NCI-H446 treated with DMSO at 0.1 percent for 48 hours (cell line): ENCODE results near the gene SORBS1.

Source experiments
- DNase-seq: peaks from one replicate; lab custom pipeline; 2025; lab: John Stamatoyannopoulos, UW

SORBS1 gene

DNA sequence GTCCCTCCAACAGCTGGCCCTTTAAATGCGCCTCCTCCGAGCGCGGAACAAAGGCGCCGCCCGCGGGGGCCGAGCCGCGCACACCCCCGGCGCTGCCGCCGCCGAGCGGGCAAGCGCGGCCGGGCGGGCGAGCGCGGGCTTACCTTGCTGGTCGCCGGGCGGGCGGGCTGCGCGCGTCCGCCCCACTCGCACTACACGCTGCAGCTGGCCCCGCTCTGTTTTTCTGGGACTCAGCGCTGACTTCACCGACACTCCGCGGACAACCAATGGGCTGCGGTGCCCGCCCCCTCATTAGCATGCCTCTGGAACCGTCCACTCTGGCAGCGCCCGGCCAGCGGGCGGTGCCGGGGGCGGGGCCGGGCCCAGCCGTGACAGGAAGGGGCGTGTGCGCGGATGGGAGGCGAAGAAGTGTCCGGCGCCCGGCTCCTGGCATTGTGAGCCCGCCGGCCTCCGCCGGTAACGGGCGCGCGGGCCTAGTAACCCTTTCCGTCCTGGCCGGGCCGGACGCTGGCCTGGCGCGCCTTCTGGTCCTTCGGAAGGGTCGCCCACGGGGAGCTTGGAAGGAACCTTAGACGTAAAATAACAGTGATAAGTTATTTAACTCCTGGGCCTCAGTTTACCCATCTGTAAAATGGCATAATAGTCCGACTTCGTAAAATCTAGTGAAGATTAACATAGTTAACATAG is at the start of gene SORBS1:
TSS of gene SORBS1 (minus strand) at position 195 of the 687 bp plus-strand sequence. CDS start 120,236 bp downstream, outside the sequence.
- DNase-seq: peak; percentile 78

DNA sequence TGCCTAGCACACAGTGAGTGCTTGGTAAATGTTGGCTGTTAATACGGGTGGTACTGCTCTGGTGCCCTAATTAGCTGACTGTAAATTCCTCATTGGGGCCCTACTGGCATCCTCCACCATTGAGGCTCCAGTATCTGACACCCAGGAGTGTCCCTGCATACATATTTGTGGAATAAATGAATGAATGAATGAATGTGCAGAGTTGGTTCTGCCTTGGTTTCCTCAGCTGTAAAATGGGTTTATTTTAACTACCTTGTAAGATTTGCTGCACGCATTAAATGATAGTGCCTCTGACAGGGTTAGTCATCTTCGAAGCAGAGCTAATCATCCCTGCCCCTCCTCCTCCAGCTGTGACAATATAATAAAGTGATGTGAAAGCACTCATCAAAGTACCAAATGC is 49.6 kb upstream of the SORBS1 start:
- no peak for DNase-seq

DNA sequence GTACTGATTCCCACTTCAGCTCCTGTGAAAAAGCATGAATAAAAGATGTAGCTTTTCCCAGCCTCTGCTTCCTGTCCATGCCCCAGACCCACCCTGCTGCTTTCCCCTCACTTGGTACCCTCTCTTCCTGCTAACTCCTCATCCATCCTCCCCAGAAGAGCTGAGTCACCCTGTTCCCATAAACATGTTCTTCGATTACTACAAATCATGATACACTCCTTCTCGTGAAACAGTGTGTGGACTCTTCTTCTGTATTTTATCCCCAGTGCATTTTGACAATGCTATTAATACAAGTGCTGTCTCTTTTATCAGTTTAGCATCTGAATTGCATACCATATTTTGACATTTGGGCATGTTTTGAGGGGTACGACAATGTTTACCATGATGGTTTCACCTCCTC is 45.8 kb upstream of the SORBS1 start:
- DNase-seq: no peak

DNA sequence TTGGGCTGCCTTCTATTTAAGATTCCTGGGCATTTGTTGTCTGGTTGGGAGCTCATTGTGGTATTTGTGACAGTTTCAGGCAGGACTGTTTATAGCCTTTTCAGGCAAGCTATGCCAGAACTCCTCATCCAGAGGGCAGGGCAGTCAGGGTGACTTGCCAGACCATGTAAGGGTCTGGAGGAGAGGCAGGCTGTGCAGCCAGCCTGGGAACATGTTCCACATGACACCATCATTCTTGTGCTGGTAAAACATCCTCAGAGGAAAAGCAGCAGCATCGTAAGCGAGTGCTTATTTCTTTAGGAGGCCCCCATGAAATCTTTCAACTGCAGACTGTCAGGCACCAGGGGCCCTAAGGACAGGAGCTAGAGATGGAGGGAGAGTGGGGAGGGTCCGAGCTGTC is 44.0 kb upstream of the SORBS1 start:
- DNase-seq: no peak

DNA sequence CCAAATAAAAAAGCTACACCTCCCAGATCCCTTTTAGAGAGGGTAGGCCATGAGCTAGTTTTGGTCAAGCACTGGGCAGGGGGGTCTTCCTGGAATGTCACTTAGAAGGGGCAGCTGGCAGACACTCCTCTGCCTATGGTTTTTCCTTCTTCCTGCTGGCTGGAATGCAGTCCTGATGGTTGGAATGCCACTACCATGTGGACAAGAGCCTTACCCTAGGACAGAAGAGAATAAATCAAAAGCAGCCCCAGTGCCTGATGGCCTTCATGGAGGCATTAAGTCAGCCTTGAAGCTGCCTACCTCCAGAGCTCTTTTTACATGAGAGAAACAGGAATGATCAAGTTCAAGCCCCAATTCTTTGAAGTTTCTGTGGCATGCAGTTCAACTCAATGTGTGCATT is 43.5 kb upstream of the SORBS1 start:
- DNase-seq: no peak

DNA sequence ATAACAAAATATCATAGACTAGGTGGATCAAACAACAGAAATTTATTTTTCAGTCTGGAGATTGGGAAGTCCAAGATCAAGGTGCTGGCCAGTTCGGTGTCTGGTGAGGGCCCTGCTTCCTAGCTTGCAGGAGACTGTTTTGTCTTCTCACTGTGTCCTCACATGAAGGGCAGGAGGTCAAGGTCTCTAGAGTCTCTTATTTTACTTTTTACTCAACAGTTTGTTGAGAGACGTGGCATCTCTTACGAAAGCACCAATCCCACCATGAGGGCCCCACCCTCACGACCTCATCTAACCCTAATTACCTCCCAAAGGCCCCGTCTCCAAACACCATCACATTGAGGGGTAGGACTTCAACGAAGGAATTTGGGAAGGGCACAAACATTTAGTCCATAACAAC is 41.2 kb upstream of the SORBS1 start:
- DNase-seq: no peak

DNA sequence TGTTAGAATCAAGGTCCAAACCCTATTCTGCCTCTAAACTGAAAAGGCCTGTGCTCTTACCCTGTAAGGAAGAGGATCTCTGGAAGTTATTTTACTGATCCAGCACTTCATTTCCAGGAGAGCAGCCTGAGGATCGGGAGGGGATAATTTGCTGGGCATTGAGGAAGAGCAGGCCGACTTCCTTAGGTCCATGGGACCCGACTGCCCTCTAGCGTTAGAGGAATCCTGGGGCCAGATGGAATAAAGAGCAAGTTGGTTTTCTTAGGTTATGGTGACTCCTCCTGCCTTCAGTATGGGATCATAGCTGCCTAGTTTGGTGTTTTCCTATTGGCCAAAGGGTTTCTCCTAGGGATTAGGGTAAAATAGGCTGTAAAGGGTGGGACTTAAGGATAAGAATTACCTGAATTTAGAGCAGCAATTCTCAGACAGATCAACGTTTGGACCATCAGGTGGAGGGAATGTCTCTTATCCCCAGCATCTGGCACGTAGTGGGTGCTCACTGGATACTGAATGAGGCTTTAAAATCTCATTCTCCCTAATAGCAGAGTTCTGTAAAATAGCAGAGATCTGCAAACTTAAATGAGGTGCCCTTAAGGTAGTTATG is 40.0 kb upstream of the SORBS1 start:
- DNase-seq: peak; percentile 47

DNA sequence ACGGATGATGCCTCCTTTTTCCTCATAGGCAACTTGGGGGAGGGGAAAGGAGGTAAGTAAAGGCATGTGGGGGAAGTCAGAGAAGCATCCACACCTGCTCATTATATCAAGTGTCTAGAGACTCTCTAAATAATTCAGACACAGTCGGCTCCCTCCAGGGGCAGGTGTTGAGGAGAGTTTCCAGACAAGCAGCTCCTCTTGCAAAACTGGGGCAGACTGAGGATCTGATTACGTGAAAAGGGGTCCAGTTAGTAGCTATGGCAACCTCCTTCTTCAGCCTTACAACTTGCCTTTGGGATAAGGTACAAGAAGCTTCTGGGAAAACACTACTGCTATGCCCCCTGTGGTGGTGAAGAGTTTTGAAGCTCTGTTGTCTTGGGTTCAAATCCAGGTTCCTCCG is 39.0 kb upstream of the SORBS1 start:
- no peak for DNase-seq

DNA sequence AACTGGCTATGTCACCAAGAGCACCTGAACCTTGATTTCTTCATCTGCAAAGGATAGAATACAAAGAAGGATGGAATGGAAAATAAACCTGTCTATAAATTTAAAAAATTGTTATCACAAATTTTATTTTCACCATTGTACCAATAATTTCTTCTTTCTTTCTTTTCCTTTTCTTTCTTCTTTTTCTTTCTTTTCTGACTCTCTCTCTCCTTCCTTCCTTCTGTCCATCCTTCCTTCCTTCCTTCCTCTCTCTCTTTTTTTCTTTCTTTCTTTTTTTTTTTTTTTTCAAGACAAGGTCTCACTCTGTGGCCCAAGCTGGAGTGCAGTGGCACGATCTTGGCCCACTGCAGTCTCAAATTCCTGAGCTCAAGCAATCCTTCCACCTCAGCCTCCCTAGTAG is 36.6 kb upstream of the SORBS1 start:
- no peak for DNase-seq

DNA sequence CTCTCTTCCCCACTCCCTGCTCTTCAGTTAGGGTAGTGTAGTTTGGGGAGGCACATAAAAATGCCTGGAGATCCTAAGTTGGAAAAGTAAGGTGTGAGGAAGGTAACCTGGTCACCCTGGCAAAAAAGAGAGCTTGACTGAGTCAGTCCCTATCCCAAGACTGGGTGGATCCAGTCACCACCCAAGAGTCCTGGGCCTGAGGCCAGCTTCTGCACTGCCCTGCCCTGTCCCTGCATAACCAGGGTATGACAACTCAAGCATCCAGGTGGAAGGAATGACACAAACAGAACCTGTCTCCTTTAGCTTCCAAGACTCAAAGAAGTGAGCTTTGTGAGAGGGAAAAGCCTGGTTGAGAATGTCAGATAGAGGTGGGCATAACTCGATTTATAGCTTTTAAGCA is 26.9 kb upstream of the SORBS1 start:
- DNase-seq: no peak

DNA sequence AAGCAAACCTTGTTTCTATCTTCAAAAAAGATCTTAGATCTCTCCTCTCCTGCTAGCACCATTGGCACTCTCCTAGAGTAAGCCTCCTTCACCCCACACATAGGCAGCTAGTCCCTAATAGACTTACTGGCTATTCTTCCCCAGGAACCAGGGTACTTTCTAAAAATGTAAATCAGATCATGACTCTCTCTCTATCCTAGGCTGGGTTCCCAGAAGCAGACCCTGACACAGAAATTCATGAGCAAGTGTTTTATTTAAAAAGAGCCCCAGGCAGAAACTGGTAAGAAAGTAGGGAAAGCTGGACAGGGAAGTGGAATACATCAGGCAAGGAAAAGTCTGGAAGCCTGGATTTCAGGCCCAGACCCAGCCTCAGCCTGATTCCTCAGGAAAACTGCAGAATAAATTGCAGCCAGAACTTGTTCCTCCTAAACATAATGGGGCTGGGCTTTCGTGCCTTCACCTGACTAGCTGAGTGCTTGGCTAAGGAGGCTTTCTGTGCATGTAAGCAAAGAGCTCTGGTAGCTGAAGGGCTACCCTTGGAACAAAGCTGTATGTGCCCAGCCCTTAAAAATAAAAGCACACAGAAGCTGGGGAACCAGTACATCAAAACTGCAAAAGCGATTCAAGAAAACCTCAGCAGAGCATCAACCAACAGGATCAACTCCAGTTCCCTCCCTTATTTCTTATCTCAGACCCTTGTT is 18.8 kb upstream of the SORBS1 start:
- DNase-seq: no peak

DNA sequence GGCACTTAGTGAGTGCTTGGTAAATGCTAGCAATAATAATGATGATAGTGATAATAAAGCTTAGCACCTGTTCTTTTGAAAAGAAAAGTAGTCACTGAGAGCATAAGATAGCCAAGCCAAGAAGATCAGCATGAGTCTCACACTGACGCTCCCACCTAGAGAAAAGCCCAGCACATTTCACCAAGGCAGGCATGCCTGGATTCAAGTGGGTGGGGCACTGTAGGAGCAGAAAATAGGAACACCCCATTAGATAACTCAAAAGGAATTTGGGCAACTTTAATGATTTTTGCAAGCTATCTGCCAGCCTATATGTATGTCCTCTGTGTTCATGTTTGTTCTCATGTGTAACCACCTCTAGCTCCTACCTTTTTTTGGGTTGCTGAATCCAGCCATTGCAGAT is 18.1 kb upstream of the SORBS1 start:
- no peak for DNase-seq

DNA sequence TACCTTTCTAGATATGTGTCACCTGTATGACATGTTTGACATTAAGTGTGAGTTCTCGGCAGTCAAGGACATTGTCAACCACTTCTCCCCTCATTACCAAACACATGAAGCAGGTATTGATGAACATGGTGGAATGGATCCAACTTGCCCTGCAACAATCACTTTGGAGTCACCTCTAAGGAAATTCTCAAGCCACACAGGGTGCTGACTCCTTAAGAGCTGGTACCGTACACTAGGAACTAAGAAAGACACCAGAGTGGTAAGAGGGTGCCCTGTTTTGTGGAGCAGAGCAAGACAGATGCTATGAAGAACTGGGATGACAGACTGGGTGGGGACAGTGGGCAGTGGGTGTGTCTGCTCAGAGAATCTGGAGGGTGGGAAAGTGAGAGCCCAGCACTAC is 17.4 kb upstream of the SORBS1 start:
- DNase-seq: no peak

DNA sequence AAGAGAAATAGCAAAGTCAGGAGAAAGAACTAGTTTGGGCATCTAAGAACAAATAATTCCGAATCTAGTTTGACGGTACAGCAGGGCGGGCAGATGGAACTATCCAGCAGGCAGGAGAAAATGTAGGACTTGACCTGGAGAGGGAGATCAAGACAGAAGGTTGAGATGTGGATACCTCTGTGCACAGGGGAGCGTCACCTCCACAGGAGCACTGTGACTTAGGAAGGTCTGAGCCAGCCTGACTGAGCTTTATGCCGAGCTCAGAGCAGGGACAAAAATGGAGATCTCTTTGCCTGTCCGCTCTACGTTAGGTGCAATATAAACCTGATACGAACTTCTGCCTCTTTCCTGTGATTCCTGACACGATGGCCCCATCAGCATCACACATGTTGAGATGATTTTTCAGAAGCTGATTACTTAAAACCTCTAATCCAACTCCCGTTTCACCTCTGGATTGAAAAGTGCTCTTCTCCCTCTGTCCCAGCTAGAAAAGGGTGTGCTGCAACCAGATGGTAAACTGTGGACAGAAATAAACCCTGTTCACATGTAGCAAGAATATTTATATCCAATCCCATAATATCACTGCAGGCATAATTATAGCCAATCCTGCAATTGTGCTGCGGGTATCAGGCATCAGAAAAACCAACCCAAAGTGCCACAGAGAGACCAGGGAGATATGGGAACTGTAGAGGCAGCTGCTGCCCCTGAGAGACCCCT is 13.6 kb upstream of the SORBS1 start:
- no peak for DNase-seq

DNA sequence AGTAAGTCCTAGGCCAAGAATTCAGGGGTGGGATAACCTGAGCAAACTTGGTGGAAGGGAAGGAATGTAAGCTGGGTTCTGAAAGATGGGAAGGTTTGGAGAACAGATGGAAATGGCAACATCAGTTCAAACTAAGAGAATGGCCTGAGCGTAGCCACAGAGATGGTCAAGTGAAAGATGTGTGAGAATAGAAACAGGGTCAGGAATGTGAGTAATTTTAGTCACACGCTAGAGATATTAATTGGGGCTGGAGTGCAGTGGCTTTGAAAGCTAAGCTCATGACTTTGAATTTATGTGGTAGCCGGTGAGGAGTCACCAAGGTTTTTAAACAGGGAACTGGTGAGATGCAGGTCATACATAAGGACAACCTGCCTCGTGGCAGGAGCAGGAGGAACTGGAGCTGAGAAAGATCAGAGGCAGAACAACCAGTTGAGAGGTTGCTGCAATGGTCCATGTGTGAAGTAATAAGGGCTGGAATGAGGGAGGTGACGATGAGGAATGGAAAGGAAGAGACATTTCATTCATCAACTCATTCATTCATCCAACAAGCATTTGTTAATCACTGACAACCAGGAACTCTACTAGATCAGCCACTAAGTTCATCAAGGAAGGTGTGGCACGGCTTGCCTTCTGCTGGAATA is 12.9 kb upstream of the SORBS1 start:
- DNase-seq: no peak

DNA sequence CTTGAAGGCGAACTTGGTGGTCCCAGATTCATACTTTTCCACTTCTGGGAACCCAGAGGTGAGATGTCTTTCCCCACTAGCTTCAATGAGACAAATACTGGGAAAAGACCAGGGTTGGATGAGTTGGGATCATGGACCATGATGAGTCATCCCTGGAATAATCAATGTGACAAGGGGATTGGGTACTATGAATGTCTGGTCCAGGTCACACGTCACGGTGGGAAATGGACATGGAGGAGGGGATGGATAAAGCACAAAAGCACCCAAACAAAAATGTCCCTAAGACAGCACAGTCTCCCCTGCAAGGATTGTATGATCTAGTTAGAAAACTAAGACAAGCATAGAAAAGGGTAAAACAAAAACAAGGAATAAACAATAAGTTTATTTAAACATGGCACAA is 12.4 kb upstream of the SORBS1 start:
- no peak for DNase-seq

DNA sequence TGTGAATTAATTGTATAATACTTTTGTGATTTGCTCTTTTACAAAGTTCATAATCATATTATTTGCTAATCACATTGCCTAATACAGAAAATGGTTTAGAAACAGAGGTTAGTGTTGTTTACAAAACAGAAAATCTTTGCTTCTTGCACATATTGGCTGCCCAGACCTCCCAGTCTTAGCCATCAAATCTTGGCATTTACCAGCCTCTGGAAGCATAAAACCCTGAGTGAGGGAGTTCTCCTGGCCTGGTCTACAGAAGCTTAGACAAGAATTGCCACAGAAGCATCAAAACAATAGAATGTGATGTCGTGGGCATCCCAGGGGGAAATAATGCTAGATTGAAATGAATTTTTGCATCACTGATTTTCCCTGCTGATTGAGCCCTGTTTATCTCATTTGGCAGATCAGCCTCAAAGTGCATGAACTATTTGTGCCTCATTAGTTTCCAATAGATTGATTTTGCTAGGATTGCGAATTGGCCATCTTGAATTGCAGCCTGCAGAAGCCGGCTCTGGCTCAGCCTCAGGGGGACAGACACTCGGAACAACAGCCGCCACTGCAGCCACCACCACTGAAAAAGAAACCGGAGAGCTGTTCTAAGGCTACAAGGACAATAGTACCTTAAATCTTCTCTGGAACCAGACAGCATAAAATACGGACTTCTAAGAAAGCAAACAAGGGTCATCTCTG is 11.1 kb upstream of the SORBS1 start:
- DNase-seq: no peak

DNA sequence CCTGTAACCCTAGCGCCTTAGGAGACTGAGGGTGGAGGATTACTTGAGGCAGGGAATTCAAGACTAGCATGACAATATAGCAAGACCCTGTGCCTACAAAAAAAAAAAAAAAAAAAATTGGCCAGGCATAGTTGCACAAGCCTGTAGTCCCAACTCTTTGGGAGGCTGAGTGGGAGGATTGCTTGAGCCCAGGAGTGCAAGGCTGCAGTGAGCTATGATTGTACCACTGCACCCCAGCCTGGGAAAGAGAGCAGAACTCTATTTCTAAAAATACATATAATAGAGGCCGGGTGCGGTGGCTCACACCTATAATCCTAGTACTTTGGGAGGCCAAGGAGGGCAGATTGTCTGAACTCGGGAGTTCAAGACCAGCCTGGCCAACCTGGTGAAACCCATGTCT is 10.2 kb upstream of the SORBS1 start:
- no peak for DNase-seq

DNA sequence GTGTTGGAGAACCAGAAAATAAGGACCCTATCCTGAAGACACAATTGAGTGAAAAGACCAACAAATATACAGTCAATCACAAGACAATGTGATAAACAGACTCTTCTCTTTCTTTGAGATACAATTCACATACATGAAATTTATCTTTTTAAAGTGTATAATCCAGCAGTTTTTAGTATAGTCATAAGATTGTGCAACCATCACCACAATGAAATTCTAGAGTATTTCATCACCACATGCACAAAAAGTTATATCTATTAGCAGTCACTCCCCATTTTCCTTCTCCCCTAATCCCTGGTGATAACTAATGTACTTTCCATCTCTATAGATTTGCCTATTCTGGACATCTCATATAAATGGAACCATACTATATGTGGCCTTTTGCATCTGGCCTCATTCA is 8.2 kb upstream of the SORBS1 start:
- no peak for DNase-seq

DNA sequence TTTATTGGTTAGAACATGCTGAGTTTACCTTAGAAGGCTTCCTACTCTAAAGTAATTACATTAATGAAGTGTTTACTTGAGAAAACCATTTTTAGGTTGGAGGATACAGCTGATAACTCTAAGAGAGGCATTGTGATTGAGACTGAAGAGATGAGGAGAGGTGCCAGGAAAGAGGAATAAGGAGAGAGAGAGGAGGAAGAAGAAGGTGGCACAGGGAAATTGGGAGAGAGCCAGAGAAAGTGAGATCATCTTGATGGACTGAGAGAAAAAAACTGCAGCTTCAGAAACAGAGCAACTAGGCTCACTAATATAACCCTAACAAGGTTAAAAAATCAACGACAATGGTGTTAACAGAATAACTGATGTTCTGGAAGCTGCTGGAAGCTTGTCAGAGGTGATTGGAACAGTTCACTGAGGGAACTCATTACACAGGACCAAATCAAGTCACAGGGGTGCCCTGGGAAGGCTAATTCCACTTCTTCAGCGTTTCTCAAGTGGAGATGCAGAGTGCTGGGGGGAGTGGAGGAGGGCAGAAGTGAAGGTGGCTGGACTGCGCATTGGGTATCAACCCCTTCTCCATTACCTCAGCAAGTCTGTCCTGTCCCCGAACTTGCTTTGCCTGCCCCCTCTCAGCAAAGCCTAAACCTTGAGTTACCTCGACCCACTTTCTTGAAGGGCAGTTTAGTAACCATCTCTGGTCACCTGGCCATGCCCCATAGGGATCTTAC is 6.9 kb upstream of the SORBS1 start:
- DNase-seq: no peak

DNA sequence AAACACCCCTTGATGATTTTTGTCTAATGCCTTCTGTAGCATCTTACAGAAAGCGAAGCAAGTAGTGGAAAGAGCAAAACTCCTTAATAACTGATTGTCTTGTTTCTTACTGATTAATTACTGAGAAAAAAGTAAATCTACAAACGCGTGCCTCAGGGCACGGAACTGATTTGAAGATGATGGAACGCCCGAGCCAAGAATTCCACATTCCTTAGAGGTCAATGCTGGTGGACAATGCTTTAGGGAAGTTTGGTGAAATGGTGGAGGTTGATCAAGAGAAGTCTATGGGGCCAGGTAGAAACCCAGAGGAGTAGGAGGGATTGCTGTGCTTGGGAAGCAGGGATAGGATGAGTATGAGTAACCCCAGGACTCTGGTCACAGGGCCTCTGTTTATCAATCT is 5.0 kb upstream of the SORBS1 start:
- DNase-seq: no peak
